Activated CD8-positive, alpha-beta memory T cell treated with anti-CD3 and anti-CD28 coated beads for 24 hours (primary cell): ENCODE results near the gene PCDHGA1.

Experiments used
- DNase-seq: peaks from one replicate; pipeline ENCODE4 v3.0.0-alpha.2; 2020

PCDHGA1 gene

DNA sequence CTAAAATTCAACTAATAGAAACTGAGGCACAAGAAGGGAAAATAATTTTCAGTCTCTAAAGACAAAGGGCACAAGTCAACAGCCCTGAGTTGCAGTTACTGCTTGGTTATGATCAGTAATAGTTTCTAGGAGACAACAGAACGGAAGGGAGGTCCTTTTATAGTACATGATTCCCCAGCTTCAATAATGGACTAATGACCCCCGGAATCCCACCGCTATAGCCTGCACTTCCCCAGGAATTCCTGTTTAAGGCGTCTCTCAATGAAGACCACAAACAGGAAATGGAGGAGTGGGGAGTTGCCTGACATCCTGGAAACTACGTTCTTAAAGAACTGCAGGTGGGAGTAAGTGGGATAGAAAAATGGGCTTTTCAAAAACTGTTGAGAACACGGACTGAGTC, 227.8 kb downstream of the PCDHGA1 start:
- no peak for DNase-seq

GRCh38 chr5:141559461-141559860, 229.1 kb downstream of the PCDHGA1 start:
- DNase-seq, result no peak

DNA sequence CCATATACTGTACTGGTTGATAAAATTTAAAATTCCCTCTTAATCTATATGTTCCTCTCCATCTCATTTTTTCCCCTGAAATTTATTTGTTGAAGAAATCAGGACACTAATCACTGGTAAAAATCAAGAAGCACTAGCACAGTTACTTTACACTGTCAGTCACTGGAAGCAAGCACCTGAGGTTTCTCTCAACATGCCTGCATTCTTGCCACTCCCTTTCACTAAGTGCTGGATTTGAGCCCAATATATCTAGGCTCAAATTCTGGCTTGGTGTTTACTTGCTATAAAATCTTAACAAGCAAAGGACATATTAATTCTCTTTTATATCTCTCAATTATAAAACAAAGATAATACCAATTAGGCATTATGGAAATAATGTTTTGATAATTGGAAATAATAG, 229.8 kb downstream of the PCDHGA1 start:
- no peak for DNase-seq

DNA sequence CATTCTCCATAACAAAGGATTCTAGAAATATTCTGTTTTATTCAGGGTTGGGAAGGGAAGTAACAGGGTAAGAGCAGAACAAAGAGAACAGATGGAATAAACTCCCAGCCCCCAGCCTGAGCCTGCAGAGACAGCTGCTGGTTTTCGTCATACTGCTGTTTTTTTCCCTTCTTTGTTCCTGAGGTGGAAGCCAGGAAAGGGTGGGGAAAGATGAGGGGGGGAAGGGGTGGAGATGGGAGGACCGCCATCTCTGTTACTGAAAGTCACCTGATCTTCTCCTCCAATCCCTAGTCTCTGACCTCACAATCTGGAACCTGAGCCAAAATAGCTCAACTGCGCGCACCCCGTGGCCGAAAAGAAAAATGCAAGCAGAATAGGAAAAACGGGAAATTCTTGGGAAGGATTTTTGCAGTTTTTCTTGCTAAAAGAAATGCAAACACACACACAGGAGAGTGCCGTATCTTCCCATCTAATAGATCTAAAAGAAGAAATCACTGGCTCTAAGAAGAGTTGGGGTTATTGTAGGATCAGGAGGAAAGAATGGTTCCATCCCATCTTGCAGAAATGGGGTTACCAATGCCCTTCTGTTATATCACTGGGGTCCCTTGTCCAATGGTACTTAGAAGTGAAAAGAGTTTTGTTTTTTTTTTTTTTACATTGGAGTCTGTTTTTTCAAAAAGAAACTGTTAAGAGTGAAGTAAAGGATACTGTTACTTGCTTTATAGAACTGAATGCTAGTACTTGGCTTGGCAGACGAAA, 230.6 kb downstream of the PCDHGA1 start:
- no peak for DNase-seq
